Fibroblast of the conjunctiva (primary cell): Measurements from ENCODE around the gene RUNDC1.
A peak's percentile ranks its signal among the peaks of the same experiment; 100 is the strongest.
"Not testable (repeated sequence)": the region's sequence is repeated elsewhere in the genome, so short reads cannot be mapped to it uniquely, and the experiment has no call there.

Experiments
- DNase-seq: peaks from one replicate; pipeline ENCODE4 v3.0.0-alpha.2; 2010; ENCODE audit warnings: low read depth

RUNDC1 gene

DNA sequence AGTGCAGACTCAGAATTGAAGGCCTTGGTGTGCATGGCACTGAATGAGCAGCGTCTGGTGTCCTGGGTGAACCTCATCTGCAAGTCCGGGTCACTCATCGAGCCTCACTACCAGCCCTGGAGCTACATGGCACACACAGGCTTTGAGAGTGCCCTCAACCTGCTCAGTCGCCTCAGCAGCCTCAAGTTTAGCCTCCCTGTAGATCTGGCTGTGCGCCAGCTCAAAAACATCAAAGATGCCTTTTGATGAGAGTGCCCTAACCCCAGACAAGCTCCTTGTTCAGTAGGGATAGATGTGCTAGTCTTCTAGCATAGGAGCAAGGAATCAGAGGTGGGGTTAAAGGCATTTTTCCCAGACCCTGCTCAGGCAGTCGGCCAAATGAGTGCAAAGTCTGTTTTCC is 11.1 kb downstream of the RUNDC1 start:
- no peak for DNase-seq

DNA sequence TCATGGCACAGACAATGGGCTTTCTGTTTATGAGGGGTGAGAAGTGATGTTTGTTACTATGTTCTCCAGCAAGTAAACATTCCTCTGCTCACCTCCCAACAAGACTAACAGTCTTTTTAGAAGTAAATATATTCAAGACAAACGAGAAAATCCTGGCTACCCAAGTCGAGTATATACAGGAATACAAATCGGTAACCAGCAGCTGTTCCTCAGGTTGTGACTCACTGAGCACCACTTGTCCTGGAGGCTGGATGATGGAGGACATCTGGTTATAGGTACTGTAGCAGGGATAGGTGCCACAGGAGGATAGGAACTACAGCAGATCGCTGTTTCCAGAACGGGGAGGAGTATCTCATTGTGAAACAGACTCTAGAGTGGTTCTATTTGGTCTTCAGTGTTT is 12.5 kb downstream of the RUNDC1 start:
- no peak for DNase-seq

DNA sequence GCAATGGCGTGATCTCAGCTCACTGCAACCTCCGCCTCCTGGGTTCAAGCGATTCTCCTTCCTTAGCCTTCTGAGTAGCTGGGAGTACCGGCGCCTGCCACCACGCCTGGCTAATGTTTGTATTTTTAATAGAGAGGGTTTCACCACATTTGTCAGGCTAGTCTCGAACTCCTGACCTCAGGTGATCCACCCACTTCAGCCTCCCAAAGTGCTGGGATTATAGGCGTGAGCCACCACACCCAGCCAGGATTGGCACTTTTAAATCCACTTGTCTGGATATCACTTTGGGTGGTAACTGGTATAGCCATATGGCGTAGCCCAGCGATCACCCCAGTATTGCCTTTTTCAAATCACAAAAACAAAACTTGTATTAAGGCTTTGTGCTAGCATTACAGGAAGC is 13.5 kb downstream of the RUNDC1 start:
- DNase-seq: not testable (repeated sequence)

DNA sequence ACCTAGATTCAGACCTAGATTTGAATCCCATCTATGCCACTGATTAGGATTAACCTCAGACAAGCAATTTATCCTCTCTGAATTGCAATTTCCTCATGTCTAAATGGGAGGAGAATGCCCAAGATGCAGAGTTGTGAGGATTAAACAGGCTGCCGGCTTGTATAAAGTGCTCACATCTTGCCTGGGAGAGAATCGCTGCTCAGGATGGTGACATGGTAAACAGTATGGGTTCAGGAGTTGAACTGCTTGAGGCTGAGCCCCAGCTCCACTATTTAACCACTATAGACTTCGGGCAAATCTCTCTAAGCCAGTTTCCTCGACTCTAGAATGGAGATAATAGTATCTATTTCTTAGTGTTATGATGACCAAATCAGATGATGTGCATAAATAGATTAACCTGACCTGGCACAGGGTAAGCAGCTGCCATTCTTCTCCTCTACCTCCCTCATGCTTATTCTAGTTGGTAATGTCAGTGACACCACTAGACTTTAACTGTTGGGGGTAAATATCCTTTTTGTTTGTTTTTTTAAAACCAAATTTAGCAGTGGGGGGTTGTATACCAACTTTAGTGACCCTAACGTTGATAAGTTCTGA is 17.1 kb downstream of the RUNDC1 start:
- DNase-seq: no peak

DNA sequence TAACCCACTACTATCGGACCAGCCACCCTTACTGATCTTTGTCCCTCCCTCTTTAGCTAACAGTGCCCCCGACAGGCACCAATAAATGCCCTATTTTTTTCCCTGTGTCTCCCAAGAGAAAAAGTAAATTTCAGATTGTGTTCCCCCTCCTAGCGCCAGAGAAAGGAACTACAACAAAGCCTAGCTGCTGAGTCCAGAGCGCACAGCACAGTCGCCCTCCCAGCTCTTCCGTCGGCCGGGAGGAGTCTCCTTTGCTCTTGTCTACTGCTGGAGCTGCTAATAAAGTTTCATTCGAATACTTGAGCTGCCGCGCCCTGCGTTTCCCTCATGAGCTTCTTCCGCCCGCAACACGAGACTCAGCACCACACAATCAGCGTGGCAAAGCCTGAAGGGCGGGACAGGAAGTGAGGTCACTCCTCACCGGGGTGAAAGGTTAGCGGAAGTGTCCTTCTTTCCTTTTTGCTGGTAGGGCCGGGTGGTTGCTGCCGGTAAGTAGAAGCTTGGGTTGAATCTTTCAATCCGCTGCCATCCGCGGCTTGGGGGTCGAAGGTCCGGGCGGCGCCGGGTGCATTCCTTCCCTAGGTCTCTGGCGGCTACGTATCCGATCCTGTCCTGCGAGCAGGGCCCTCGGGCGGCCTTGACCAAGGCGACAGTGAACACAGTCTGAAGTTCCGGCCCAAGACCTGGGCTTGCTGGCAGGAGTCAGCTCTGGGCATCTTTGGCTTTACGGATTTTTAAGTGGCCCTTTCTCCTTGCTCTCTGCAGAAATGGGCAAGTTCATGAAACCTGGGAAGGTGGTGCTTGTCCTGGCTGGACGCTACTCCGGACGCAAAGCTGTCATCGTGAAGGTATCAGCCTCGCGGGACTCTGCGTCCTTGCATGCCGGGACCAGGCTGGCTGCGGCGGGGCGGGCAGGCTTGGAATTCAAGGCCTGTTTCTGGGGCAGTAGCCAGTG is 17.9 kb downstream of the RUNDC1 start, which contains the start of gene RPL27:
TSS of gene RPL27 (plus strand) at position 436 of the 955 bp plus-strand sequence. CDS start at position 768, 332 bp downstream.
- DNase-seq: peak; percentile 100

DNA sequence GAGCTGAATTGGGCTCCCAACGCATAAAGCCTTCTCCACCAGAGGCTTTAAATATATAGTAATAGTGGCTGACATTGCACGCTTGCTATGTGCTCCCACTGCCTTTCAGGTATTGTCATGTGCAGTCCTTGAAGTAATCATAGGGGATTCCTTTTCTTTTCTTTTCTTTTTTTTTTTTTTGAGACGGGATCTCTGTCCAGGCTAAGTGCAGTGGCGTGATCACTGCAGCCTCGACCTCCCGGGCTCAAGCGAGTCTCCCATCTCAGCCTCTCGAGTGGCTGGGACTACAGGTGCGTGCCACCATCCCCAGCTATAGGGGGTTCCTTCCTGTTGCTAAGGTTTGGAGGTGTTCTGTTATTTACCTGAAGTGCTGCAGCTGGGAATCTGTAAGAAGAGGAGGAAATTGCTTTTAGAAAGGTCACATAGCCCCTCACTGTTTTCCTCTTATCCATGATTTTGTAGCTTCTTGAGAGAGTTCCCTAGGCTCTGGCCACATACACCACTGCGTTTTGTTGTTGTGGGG is 18.7 kb downstream of the RUNDC1 start:
- DNase-seq: no peak

DNA sequence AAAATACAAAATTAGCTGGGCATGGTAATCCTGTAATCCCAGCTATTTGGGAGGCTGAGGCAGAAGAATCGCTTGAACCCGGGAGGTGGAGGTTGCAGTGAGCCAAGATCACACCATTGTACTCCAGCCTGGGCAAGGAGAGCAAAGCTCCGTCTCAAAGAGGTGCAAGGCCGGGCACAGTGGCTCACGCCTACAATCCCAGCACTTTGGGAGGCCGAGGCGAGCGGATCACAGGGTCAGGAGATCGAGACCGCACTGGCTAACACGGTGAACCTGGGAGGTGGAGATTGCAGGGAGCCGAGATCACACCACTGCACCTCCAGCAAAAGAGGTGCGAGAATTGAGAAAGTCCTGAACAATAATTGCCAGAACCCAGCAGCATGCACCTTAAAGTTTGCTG is 20.5 kb downstream of the RUNDC1 start:
- DNase-seq: not testable (repeated sequence)

DNA sequence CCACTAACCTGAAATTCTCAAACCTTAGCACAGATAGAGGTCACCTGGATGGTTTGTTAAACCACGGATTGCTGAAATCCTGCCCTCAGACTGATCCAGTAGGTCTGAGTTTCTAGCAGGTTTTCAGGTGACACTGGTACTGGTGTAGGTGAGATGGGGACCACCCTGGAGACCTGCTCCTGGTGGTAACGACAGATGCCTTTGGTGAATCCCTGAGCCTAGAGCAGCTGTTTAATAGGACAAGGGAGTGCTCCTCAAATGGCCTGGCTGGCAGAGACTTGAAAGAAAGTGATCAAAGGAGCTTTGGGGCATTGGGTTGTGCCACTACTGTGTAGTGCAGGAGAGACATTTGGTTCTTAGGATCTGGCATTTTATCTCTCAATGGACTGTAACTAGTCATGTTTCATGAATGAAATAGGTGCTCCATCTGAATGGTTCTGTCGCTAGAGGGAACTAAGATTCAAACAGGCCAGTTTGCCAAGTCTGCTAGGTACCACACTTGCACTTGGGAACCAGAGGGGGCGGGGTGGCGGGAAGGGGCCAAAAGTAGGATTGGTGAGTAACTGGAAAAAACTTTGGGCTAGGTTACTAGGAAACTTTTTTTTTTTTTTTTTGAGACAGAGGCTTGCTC is 23.3 kb downstream of the RUNDC1 start:
- DNase-seq: no peak

DNA sequence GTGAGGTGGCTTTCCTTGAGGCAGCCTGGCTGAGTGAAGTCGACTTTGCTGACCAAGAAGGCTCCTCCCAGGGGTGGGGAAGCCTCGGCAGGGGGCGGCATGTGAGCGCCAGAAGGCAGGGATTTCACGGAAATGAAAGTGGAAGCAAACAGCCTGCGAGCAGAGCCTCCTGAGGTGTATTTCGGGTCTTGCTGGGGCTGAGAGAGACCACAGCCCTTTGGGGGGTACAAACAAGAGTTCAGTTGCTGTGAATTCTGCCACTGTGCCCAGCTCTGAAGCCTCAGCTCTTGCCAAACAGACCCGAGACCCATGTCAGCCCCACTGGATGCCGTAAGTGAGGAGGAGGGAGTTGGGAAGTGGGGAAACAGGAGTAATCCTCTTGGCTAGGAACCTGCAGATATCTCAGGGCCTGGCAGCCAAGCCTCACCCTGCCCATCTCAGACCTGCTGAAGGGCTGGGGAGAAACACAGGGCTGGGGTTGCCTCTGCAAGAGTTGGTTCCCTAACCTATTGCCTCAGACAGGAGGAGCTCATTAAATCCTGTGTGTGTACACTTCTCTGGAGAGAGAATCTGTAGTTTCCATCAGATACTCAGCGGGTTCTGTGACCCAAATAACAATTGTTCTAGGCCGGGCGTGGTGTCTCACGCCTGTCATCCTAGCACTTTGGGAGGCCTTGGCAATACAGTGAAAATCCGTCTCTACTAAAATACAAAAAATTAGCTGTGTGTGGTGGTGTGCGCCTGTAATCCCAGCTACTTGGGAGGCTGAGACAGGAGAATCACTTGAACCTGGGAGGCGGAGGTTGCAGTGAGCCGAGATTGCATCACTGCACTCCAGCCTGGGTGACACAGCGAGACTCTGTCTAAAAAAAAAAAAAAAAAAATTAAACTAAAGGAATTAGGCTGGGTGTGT is 26.5 kb downstream of the RUNDC1 start, which contains the start of gene IFI35:
TSS of gene IFI35 (plus strand) at position 146 of the 913 bp plus-strand sequence. CDS start at position 310, 164 bp downstream.
- peak; percentile 75 for DNase-seq

DNA sequence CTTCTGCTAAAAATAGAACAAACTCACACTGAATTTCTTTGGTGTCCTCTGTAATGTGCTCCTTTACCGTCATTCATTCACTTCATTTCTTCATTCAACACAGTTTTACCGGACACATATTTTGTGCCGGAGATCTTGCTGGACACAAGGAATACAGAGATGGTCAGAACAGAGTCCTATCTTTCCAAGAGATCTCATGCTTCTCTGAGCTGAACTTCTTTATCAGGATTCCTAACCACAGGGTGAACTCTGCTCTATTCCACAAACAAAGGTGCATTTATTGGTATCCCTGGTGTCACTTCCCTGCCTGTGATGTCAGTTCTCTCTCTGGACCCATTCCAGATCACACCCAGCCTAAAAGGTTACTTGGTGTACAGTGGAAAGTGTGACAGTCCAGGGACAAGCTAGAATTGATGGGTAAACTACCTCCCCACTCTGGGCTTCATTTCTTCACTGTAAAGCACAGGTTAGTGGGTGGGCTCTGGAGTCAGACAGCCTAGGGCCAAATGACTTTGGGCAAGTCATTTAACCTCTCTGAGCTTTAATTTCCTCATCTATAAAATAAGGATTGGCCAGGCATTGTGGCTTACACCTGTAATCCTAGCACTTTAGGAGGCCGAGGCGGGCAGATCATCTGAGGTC is 30.4 kb downstream of the RUNDC1 start:
- DNase-seq: no peak

DNA sequence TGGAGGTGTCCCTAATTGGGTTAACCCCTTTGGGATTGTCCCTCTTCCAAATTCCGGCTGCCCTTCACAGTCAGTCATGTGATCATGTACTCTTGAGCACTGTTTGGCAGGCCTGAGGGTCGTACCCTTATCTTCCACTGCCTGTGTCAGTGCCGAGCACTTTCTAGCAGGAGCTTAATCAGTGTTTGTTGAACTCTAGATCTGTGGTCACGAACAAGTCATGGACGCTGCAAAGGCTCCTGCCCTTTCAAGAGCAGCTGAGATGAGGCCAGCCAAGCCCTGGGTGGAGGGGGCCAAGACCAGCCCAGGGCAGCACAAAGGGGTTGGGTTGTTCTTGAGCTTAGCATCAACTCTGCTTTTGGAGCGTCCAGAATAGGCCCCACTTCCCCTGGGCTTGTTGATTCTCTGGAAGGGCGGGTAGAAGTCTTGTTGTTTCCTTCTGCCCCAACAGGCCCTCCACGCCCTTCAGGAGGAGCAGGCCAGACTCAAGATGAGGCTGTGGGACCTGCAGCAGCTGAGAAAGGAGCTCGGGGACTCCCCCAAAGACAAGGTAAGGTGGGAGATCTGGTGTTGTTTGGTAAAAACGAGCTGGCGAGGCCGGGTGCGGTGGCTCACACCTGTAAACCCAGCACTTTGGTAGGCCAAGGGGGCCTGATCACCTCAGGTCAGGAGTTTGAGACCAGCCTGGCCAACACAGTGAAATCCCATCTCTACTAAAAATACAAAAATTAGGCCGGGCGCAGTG is 31.5 kb downstream of the RUNDC1 start:
- DNase-seq: no peak

DNA sequence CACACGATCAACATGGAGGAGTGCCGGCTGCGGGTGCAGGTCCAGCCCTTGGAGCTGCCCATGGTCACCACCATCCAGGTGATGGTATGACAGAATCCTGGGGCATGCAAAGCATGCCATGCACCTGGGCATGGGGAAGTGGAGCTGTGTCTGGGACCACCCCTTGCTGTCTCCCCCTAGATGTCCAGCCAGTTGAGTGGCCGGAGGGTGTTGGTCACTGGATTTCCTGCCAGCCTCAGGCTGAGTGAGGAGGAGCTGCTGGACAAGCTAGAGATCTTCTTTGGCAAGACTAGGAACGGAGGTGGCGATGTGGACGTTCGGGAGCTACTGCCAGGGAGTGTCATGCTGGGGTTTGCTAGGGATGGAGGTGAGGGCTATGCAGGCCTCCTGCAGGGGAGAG is 32.9 kb downstream of the RUNDC1 start:
- no peak for DNase-seq

DNA sequence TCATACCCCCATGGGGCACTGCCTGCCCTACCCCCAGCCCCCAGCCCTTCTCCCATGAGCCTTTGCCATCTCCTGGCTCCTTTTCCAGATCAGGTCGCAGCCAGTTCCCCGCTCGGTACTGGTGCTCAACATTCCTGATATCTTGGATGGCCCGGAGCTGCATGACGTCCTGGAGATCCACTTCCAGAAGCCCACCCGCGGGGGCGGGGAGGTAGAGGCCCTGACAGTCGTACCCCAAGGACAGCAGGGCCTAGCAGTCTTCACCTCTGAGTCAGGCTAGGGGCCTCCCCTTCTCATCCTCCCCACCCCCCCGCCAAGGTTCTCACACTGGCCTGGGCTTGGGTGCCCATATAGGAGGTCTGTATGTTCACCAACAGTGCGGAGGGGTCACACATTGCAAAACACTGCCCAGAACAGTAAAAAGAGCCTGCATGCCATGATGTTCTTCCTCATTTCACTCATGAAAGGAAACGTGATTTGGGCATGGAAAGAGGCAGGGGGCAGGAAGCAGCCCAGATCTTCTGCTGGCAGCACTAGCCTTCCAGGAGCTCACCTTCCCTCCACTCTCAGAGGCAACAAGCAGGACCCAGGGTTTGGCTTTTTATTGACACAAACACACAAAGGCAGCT is 33.8 kb downstream of the RUNDC1 start:
- no peak for DNase-seq

DNA sequence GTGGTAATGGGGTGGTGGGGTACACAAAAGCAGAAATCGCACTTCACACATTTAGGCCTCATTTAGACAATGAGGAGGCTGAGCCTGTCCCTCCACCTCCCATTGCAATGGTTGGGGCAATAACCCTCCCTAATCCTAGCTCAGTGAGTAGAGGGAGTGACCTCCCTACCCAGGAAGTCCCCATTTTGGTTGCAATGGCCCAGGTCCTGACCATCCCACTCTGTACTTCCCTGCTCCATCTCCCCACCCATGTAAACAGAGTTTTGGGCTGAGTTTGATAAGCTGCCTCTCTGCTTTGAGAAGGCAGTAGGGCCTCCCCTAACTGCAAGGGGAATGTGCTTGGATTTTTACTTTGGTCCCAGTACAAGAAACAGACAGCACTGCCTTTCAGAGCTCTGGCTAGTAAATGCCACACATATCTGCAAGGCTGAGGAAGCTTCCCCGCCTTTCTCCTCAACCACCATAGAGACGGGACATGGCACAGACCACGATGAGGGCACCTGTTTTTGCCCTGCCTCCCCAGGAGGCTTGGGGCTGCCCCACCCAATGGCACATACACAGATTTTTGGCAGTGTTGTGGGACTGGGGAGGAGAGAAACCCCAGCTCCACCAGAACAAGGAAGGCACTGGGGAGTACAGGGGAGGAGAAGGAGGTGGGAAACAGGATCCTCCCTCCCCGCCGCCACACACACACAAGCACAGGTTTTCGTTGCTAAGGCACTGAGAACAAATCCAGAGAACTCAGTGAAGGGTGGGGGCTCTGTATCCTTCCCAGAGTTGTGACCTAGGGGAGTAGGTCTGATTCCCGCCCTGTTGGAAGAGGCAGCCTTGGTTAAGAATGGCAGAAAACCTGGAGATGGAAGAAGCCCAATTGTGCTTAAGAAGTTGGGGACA is 34.5 kb downstream of the RUNDC1 start:
- DNase-seq: no peak

DNA sequence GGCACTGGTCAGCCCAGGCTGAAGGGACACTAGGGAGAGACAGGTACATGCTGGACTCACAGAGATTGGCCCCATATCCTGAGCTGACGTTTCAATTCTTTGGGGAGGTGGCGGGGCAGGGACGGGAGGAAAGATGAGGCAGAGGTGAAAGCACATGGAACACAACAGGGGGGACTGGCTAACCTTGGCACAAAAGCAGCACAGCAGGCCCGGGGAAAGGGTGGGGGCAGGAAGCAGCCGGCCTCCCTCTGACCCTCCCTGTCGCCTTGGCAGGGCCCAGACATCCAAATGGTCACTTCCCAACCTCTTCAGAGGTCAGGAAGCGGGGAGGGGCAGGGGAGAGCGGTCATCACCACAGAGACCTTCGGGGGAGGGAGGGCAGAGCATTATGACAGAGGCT is 35.2 kb downstream of the RUNDC1 start:
- no peak for DNase-seq

DNA sequence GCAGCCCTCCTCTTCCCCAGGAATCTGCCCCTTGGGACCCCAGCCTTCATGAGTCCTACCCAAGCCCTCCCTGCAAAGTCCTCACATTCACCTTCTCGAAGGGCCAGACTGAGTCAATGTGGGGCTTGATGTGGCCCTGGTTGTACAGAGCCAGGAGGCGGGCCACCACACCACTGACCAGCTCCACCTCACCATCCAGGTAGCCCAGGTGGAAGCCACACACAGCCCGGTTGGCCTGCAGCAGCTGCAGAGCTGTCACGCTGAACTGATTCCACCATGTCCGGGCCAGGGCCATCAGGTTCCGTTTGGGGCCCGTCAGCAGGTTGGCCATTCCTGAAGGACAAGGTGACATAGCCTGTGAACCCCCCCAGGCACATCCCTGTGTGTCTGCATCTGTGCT is 35.9 kb downstream of the RUNDC1 start:
- no peak for DNase-seq

DNA sequence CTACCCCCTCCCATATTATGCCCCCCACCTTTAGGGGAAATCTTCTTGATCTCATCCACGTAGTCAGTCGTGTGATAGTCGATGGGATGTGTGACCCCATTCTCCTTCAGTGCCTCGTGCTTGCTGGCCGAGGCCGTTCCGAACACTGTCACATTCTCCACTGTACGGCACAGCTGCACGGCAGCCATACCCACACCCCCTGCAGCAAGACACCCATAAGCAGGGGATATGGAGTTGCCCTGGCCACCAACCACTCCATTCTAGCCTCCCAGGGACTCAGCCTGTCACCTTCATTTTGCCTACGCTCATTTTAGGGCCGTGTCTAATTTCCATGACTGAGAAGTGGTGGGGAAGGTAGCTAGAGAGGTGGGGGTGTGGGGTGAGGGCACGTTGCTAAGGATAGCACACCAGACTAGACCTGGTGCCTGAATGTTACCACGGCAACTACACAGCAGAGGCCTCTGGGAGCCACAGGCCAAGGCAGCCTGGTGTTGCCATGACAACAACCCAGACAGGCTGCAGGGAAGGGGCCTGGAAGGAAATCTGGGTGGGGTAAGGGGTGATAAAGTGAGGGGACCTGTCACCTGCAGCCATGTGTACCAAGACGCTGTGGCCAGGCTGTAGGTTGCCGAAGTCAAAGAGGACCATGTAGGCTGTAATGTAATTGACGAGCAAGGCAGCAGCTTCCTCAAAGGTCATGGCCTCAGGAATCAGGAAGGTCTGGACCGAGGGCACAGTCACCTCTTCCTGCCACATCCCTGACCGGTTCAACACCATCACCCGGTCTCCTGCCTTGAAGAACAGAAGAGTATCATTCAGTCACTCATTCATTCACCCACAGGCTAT is 37.9 kb downstream of the RUNDC1 start:
- no peak for DNase-seq

DNA sequence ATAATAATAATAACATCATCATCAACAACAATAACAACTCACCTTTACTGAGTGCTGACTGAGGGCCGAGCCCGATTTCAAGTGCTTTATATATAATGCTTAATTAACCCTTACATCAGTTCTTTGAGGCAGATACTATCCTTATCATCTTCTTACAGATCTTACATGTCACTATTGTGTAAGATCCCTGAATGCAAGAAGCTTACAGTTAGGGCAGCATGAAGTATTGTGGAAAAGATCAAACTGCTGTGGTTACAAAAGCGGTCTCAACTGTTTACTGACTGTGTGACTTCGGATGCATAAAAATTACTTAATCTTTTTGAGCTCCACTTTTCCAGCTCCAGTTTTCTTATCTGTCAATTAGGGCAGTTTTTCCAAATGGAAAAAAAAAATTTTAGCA is 38.6 kb downstream of the RUNDC1 start:
- DNase-seq: no peak
